ENCODE results near the gene C16orf78.

Gene C16orf78

GRCh38 chr16:49373504-49373903 is at the start of gene C16orf78:
TSS of gene C16orf78 (plus strand) at chr16:49373804. CDS start at chr16:49373940, 136 bp downstream.
- no peak for DNase-seq

- DNase-seq = no peak
These were observed 48.9 kb upstream of the C16orf78 start for GRCh38 chr16:49324703-49325102.

- no peak for DNase-seq
These were observed 46.1 kb upstream of the C16orf78 start for GRCh38 chr16:49327466-49327865.

GRCh38 chr16:49328325-49328724 is 45.3 kb upstream of the C16orf78 start:
- no peak for DNase-seq

GRCh38 chr16:49330562-49331201 is 42.9 kb upstream of the C16orf78 start:
- no peak for DNase-seq

- DNase-seq = no peak
These were observed 40.9 kb upstream of the C16orf78 start for GRCh38 chr16:49332589-49333258.

GRCh38 chr16:49333259-49333597 is 40.4 kb upstream of the C16orf78 start:
- no peak for DNase-seq

- DNase-seq = no peak
These were observed 37.8 kb upstream of the C16orf78 start for GRCh38 chr16:49335828-49336227.

- no peak for DNase-seq
These were observed 37.0 kb upstream of the C16orf78 start for GRCh38 chr16:49336581-49336980.

- no peak for DNase-seq
These were observed 35.7 kb upstream of the C16orf78 start for GRCh38 chr16:49337814-49338350.

- DNase-seq = no peak
These were observed 34.9 kb upstream of the C16orf78 start for GRCh38 chr16:49338611-49339265.

- no peak for DNase-seq
These were observed 33.1 kb upstream of the C16orf78 start for GRCh38 chr16:49340466-49340865.

- DNase-seq = no peak
These were observed 31.9 kb upstream of the C16orf78 start for GRCh38 chr16:49341706-49342105.

- DNase-seq = no peak
These were observed 31.0 kb upstream of the C16orf78 start for GRCh38 chr16:49342336-49343265.

- no peak for DNase-seq
These were observed 30.3 kb upstream of the C16orf78 start for GRCh38 chr16:49343291-49343690.

- DNase-seq = no peak
These were observed 29.2 kb upstream of the C16orf78 start for GRCh38 chr16:49344401-49344800.

GRCh38 chr16:49345829-49346228 is 27.8 kb upstream of the C16orf78 start:
- DNase-seq = no peak

GRCh38 chr16:49346459-49346858 is 27.1 kb upstream of the C16orf78 start:
- DNase-seq = no peak

GRCh38 chr16:49347476-49347875 is 26.1 kb upstream of the C16orf78 start:
- DNase-seq = no peak

- no peak for DNase-seq
These were observed 25.0 kb upstream of the C16orf78 start for GRCh38 chr16:49348408-49349176.

GRCh38 chr16:49349446-49350168 is 24.0 kb upstream of the C16orf78 start:
- no peak for DNase-seq
